ENCODE data around the gene MAMLD1. TPM values are rescaled to one million over a fixed set of nuclear protein-coding genes. Genes with fewer than 3 reads are reported as not detected.

The MAMLD1 gene
- total RNA-seq, 1 experiment from 2014 or later: 0.48 TPM

DNA sequence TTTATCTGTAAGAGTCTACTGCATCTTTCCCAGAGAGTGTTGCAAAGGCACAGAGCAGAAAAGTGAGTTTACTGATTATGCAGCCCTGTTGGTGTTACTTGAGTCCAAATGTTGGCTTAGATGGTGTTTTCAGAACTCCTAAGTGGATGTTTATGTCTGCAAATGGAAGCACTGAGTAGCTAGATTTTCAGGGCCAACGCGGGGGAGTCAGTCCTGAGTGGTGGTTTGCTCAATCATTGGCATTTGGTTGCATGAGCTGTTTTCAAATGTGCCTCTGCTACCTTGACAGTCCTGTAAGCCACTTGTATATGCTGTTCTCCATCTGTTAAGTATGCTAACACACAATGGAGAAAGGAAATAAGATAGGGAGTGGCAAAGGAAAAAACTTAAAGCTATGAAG is 45.4 kb downstream of the MAMLD1 start:
- no peak overlapping the region for H4K91ac ChIP-seq (ENCODE audit: insufficient read length, low read depth, low read length)
- H3K79me1 ChIP-seq (ENCODE audit: insufficient read depth, low read depth, low read length, poor library complexity, severe bottlenecking): no peaks in the 10 kb centered on the region
- H4K8ac ChIP-seq (replicated peaks; ENCODE audit: insufficient read length, low read depth, low read length): no peak overlapping the region
- Mint-ChIP-seq H3K27me3 (ENCODE audit: low read depth) (peaks cover 6% of the 10 kb centered on the region), H3K4me1 (peaks cover 5% of the 10 kb centered on the region in 2 experiments), H3K4me3 (no peak overlapping the region), H3K9me3 (peaks cover 60 to 68% of the 10 kb centered on the region in 2 experiments), H3K36me3 (ENCODE audit: insufficient read depth in 1 of 3, low read depth in 3 of 3) (no peaks in the 10 kb centered on the region; a peak in 3 of 7 replicates), H3K27ac (no peak overlapping the region)
- no peak overlapping the region for H3K18ac ChIP-seq (ENCODE audit: insufficient read length, low read depth, low read length)
- H3K27ac ChIP-seq (ENCODE audit: insufficient read length, low read depth, low read length): no peak overlapping the region
- no peak overlapping the region for H2BK5ac ChIP-seq (ENCODE audit: insufficient read length, low read length)
- TF ChIP-seq, protein P1, sequence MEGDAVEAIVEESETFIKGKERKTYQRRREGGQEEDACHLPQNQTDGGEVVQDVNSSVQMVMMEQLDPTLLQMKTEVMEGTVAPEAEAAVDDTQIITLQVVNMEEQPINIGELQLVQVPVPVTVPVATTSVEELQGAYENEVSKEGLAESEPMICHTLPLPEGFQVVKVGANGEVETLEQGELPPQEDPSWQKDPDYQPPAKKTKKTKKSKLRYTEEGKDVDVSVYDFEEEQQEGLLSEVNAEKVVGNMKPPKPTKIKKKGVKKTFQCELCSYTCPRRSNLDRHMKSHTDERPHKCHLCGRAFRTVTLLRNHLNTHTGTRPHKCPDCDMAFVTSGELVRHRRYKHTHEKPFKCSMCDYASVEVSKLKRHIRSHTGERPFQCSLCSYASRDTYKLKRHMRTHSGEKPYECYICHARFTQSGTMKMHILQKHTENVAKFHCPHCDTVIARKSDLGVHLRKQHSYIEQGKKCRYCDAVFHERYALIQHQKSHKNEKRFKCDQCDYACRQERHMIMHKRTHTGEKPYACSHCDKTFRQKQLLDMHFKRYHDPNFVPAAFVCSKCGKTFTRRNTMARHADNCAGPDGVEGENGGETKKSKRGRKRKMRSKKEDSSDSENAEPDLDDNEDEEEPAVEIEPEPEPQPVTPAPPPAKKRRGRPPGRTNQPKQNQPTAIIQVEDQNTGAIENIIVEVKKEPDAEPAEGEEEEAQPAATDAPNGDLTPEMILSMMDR (conservative IDR thresholded peaks at IDR 0.05): no peak
- no peaks in the 10 kb centered on the region for H4K20me1 ChIP-seq (ENCODE audit: control insufficient read depth, insufficient read depth, insufficient read length)
- no peak overlapping the region for H2BK12ac ChIP-seq (ENCODE audit: insufficient read length, low read depth, low read length)
- H3K56ac ChIP-seq (ENCODE audit: insufficient read length, low read depth, low read length): no peak overlapping the region
- H3K27me3 ChIP-seq (ENCODE audit: insufficient read depth, low read length): no peaks in the 10 kb centered on the region
- no peak overlapping the region for H3K23ac ChIP-seq (ENCODE audit: insufficient read length, low read depth, low read length)
- H3K4me1 ChIP-seq (ENCODE audit: insufficient read depth, low read length): no peaks in the 10 kb centered on the region; the same call in 1 of the 2 replicates
- no peak overlapping the region for H3K4ac ChIP-seq (ENCODE audit: low read depth, low read length)
- no CpG with 5 or more reads among the region's 2 CpGs for WGBS (ENCODE audit: extremely low coverage, insufficient read length, low lambda C conversion rate)
- DNase-seq: no peak
- no peak overlapping the region for H3T11ph ChIP-seq (ENCODE audit: low read length)
- H4K5ac ChIP-seq (ENCODE audit: insufficient read length, low read depth, low read length): no peak overlapping the region
- H3K23me2 ChIP-seq (ENCODE audit: insufficient read length, low read depth, low read length, poor library complexity, severe bottlenecking): no peaks in the 10 kb centered on the region
- no peak overlapping the region for H3K4me2 ChIP-seq (ENCODE audit: insufficient read depth, insufficient read length, low read length)
- H3K14ac ChIP-seq (ENCODE audit: insufficient read depth, low read length): no peak overlapping the region
- no peak overlapping the region for H2AFZ ChIP-seq (ENCODE audit: low read length)
- H3K9ac ChIP-seq (ENCODE audit: extremely low read depth, insufficient read length, low read length): no peak overlapping the region
- H2BK20ac ChIP-seq (ENCODE audit: low read depth, low read length, poor library complexity, severe bottlenecking): no peak overlapping the region
- no peaks in the 10 kb centered on the region for H3K9me3 ChIP-seq (ENCODE audit: control insufficient read depth, low read depth, low read length)
- no peaks in the 10 kb centered on the region for H3K79me2 ChIP-seq (ENCODE audit: insufficient read depth, low read length)
- no peak overlapping the region for H2BK120ac ChIP-seq (ENCODE audit: low read depth, low read length, poor library complexity, severe bottlenecking)
- H2BK15ac ChIP-seq (ENCODE audit: low read depth, low read length): no peak overlapping the region
- no peak overlapping the region for H2AK5ac ChIP-seq (ENCODE audit: insufficient read length, low read length)
